GM19455 (cell line): ENCODE measurements around the gene ITPRID1.
"Not testable (repeated sequence)": the region's sequence is repeated elsewhere in the genome, so short reads cannot be mapped to it uniquely, and the experiment has no call there.

Experiments used
- ATAC-seq: cut with Tn5 transposase; IDR thresholded peaks from one replicate; pipeline ENCODE4 v1.9.1; 2021; ENCODE audit not compliant: unreplicated experiment

ITPRID1 gene

GRCh38 chr7:31516680-31517502 is 3.0 kb downstream of the ITPRID1 start:
- no peak for ATAC-seq

- ATAC-seq: no peak
Observed at GRCh38 chr7:31517513-31517912, 3.6 kb downstream of the ITPRID1 start.

GRCh38 chr7:31518766-31519165 is 4.9 kb downstream of the ITPRID1 start:
- no peak for ATAC-seq

- ATAC-seq: no peak
Observed at GRCh38 chr7:31521336-31522010, 7.6 kb downstream of the ITPRID1 start.

GRCh38 chr7:31526864-31527263 is 13.0 kb downstream of the ITPRID1 start:
- ATAC-seq: no peak

DNA sequence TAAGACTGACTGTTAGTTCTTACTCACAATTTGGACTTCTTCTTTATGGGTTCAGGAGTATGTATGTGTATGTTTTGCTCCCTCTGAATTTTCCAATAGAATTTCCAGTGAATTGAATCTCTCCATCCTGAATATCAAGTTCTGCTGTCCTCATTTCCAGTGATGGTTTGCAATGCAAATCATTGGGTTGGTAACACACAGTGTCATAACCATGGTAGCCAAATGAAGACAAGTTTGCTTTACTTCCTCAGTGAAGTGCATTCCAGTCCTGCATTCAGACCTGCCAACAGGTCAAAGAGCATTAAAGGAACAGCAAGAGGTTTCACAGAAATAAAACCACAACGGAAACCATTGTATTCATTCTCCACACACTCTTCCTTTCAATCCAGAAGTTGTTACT is 15.2 kb downstream of the ITPRID1 start:
- ATAC-seq: no peak

DNA sequence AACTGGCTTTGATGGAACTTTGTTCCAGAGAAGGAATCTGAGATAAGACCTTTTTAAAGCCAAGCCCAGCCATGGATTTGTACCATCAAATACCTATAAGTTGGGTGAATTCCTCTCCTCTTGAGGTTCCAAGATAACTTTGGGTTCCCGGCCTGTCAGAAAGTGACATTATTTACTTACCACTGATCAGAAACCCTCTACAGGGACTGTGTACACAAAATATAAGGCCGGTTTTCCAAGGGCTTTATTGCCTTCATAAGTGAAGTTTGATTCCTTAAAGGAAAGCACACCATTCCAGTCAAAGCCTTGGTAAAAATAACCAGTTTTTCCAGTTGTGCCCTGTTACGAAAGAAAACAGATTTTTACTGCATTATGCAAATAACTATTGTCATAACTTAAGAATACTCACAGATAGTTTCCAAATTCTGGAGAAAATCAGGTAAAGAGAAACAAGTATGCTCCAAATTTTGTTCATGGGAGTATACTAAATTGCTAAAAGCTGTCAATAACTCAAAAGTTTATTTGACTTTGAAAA is 26.8 kb downstream of the ITPRID1 start:
- not testable (repeated sequence) for ATAC-seq

DNA sequence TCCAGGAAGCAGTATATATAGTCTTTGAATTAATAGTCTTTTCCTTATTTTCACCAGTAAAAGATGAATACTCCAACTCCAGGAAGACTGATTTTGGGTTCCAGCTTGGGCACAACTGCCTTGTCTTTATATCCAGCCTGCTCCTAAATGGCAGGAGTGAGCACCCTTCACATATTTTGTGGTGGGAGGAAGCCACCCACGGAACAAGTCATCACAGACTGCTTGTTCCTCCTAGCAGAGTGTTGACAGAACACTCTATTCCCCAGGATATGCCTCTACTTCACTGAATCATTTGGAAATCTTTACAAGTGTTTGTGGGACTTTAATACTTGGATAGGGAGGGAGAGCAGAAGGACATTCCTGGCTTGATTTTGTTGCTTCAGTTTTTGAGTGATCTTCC is 31.7 kb downstream of the ITPRID1 start:
- no peak for ATAC-seq

- no peak for ATAC-seq
Observed at GRCh38 chr7:31549611-31550010, 35.7 kb downstream of the ITPRID1 start.

GRCh38 chr7:31550432-31550831 is 36.5 kb downstream of the ITPRID1 start:
- ATAC-seq: no peak

DNA sequence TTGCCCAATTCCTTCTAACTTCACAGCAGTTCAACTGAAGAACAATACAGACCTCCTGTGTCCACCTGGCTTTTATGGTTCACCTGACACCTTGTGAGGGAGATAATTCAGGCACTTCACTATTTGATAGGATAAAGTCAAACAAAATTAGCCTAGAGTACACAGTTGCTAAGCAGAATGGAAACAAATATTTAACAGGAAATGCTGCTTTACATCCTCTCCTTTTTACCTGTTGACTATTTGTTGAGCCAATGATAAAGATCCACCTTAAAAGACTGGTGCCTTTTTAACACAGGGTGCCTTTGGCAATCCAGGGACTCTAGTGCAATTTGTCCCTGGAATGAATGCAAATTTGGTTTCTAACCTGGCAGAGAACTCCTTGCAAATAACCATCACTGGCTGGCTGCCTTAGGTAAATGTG is 39.8 kb downstream of the ITPRID1 start:
- ATAC-seq: no peak

- no peak for ATAC-seq
Observed at GRCh38 chr7:31562002-31562401, 48.1 kb downstream of the ITPRID1 start.

- no peak for ATAC-seq
Observed at GRCh38 chr7:31563522-31563921, 49.6 kb downstream of the ITPRID1 start.

DNA sequence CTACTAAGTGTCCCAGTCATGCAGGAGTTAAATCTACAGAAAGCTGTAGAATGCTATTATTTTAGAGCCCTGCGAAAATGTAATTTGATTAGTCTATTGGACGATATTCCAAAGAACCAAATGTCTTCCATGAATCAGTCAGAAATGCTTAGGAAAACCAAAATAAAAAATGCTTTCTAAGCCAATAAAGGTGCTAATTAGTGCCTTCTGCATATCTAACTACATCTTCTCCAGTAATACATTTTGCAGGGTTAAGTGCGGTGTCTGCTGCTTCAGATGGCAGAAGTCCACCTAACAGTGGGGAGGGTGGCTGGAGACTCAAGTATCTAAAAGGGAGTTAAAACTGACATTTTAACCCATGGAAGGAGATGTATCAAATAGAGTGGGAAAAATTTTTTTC is 50.1 kb downstream of the ITPRID1 start:
- no peak for ATAC-seq

- ATAC-seq: no peak
Observed at GRCh38 chr7:31564661-31565060, 50.8 kb downstream of the ITPRID1 start.

- ATAC-seq: no peak
Observed at GRCh38 chr7:31569528-31569927, 55.6 kb downstream of the ITPRID1 start.

GRCh38 chr7:31583526-31583925 is 69.6 kb downstream of the ITPRID1 start:
- no peak for ATAC-seq

- no peak for ATAC-seq
Observed at GRCh38 chr7:31583942-31584341, 70.1 kb downstream of the ITPRID1 start.

GRCh38 chr7:31595390-31595789 is 81.5 kb downstream of the ITPRID1 start:
- ATAC-seq: no peak

DNA sequence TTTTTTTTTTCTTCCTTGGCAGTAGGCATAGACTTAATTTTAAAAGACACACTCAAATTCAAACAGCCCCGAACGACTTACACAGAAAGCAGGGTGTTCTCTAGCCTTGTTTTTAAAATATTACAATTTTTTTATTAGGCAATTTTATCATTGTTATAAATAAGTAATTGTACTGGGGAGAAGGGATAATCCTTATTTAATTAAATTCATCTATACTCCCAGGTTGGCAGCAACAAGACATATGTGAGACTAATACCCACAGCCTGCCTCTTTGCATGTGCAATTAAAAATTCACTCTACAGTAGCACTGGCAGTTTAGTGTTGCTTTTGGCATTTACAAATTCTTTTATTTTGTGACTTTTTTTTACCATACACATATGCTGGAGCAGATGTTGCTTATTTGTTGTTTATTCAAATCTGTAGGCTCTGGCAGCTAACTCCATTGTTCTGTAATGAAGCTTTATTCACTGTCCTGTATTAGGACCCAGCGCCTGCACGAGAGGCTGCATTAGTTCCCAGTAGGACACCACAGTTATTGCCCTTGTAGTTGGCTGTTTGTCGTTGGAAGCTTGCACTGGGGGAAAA is 88.2 kb downstream of the ITPRID1 start:
- ATAC-seq: no peak

DNA sequence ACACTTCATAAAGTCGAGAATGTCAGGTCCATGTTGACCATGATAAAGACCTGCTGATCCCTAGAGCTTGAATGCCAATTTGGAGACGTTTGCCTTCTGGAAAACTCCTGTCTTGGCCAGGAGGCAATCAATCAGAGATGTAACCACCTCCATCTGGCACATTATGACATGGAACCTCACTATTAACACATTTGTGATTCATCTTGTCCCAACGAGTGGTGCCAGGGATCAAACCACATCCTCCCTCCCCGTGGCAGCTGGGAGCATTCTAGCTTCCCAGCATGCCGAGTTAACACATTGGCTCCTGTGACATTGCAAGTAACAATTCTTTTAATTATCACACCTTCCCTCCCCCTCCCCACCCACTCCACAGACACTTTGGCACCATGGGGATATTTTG is 89.2 kb downstream of the ITPRID1 start:
- ATAC-seq: no peak

GRCh38 chr7:31613604-31614003 is 99.7 kb downstream of the ITPRID1 start:
- no peak for ATAC-seq
